ENCODE data around the gene SPEM3.

SPEM3 gene

GRCh38 chr17:7413346-7413985 is 15.2 kb upstream of the SPEM3 start:
- no peak overlapping the region for H3K4me3 ChIP-seq (ENCODE audit: low read depth, low read length)
- TF ChIP-seq CTCF (IDR thresholded peaks at IDR 0.05; ENCODE audit: borderline replicate concordance, insufficient read depth, low read depth, low read length) = no peak

- H3K4me3 ChIP-seq (ENCODE audit: low read depth, low read length) = no peak overlapping the region
- no peak for TF ChIP-seq CTCF (IDR thresholded peaks at IDR 0.05; ENCODE audit: borderline replicate concordance, insufficient read depth, low read depth, low read length)
Measured at GRCh38 chr17:7414837-7415236, 13.8 kb upstream of the SPEM3 start.

GRCh38 chr17:7415784-7416183 is 12.9 kb upstream of the SPEM3 start:
- TF ChIP-seq CTCF (IDR thresholded peaks at IDR 0.05; ENCODE audit: borderline replicate concordance, insufficient read depth, low read depth, low read length) = no peak
- no peak overlapping the region for H3K4me3 ChIP-seq (ENCODE audit: low read depth, low read length)

GRCh38 chr17:7416323-7416722 is 12.3 kb upstream of the SPEM3 start:
- no peak overlapping the region for H3K4me3 ChIP-seq (ENCODE audit: low read depth, low read length)
- TF ChIP-seq CTCF (IDR thresholded peaks at IDR 0.05; ENCODE audit: borderline replicate concordance, insufficient read depth, low read depth, low read length) = 0 out of 2 replicates have a peak, but pooled peaks have one; percentile 18

GRCh38 chr17:7417056-7417655 is 11.5 kb upstream of the SPEM3 start:
- no peak for TF ChIP-seq CTCF (IDR thresholded peaks at IDR 0.05; ENCODE audit: borderline replicate concordance, insufficient read depth, low read depth, low read length)
- no peak overlapping the region for H3K4me3 ChIP-seq (ENCODE audit: low read depth, low read length)

GRCh38 chr17:7418472-7419152 is 10.0 kb upstream of the SPEM3 start:
- H3K4me3 ChIP-seq (ENCODE audit: low read depth, low read length) = no peak overlapping the region
- TF ChIP-seq CTCF (IDR thresholded peaks at IDR 0.05; ENCODE audit: borderline replicate concordance, insufficient read depth, low read depth, low read length) = no peak
